Choroid plexus epithelial cell (primary cell): ENCODE results near the gene BRINP1.

Experiments used
- DNase-seq: peaks from one replicate; pipeline ENCODE4 v3.0.0-alpha.2; 2010; ENCODE audit warnings: low read depth
- H3K4me3 ChIP-seq: 2 replicates; pipeline ENCODE4 v1.5.1; 2011; ENCODE audit warnings: low read depth, mild to moderate bottlenecking, control low read depth, low read length, moderate library complexity
- TF ChIP-seq, protein P1 (sequence below): conservative IDR thresholded peaks from 2 replicates; pipeline ENCODE4 v1.5.1; 2011; ENCODE audit warnings: low read depth, mild to moderate bottlenecking, control low read depth, inconsistent platforms, low read length, moderate library complexity

BRINP1 gene, protein sequence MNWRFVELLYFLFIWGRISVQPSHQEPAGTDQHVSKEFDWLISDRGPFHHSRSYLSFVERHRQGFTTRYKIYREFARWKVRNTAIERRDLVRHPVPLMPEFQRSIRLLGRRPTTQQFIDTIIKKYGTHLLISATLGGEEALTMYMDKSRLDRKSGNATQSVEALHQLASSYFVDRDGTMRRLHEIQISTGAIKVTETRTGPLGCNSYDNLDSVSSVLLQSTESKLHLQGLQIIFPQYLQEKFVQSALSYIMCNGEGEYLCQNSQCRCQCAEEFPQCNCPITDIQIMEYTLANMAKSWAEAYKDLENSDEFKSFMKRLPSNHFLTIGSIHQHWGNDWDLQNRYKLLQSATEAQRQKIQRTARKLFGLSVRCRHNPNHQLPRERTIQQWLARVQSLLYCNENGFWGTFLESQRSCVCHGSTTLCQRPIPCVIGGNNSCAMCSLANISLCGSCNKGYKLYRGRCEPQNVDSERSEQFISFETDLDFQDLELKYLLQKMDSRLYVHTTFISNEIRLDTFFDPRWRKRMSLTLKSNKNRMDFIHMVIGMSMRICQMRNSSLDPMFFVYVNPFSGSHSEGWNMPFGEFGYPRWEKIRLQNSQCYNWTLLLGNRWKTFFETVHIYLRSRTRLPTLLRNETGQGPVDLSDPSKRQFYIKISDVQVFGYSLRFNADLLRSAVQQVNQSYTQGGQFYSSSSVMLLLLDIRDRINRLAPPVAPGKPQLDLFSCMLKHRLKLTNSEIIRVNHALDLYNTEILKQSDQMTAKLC

DNA sequence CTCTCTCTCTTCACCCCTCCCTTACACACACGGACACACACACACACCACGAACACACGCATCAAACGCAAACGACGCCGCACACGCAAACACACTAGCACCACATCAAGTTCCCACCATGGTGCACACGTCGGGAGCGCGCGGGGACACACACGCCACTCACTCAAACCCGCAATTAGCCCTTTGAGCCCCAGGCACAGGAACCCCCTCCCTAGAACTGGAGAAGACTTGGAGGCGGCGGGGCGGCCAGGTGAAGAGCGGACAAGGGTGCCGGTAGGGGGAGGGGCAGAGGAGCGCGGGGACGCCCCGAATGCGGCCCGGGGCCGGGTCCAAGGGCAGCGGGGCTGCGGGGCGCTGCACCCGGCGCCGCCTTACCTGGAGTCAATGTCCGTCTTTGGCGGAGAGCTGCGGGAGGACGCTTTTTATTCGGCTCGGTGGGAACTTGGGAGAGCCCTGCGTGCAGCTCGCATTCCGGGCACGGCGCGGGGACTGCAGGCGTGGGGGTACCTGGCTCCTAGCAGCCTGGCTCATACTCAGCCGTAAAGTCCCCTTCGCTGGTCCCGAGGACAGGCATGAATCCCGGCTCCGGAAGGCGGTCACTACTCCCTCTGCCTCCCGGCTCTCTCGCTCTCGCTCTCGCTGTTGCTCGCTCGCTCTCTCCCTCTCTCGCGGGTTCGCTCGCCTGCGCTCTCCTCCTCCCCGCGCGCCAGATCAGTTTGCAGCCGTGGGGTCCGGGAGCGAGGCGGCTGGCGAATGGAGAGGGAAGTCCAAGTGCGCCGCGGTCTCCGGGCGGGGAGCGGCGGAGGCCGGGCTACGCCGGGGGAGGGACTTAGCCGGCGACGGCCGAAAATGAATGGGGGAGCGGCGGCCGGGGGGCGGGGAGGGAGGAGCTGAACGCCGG is at the start of gene BRINP1:
BRINP1 (minus strand) TSS at position 755 of the 901 bp plus-strand sequence. CDS start 56,080 bp downstream, outside the sequence.
- TF ChIP-seq, protein P1, sequence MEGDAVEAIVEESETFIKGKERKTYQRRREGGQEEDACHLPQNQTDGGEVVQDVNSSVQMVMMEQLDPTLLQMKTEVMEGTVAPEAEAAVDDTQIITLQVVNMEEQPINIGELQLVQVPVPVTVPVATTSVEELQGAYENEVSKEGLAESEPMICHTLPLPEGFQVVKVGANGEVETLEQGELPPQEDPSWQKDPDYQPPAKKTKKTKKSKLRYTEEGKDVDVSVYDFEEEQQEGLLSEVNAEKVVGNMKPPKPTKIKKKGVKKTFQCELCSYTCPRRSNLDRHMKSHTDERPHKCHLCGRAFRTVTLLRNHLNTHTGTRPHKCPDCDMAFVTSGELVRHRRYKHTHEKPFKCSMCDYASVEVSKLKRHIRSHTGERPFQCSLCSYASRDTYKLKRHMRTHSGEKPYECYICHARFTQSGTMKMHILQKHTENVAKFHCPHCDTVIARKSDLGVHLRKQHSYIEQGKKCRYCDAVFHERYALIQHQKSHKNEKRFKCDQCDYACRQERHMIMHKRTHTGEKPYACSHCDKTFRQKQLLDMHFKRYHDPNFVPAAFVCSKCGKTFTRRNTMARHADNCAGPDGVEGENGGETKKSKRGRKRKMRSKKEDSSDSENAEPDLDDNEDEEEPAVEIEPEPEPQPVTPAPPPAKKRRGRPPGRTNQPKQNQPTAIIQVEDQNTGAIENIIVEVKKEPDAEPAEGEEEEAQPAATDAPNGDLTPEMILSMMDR, result no peak
- peak within 1 kb of the TSS; percentile 47 for H3K4me3 ChIP-seq
- DNase-seq, result peak; percentile 30

GRCh38 chr9:119418721-119419120 is 49.5 kb upstream of the BRINP1 start:
- no peak for DNase-seq

GRCh38 chr9:119416793-119417192 is 47.6 kb upstream of the BRINP1 start:
- no peak overlapping the region for H3K4me3 ChIP-seq
- no peak for DNase-seq
- TF ChIP-seq, protein P1, result no peak

More at GRCh38 chr9:119418721-119419120, 49.5 kb upstream of the BRINP1 start:
- no peak overlapping the region for H3K4me3 ChIP-seq
- TF ChIP-seq, protein P1, result no peak

DNA sequence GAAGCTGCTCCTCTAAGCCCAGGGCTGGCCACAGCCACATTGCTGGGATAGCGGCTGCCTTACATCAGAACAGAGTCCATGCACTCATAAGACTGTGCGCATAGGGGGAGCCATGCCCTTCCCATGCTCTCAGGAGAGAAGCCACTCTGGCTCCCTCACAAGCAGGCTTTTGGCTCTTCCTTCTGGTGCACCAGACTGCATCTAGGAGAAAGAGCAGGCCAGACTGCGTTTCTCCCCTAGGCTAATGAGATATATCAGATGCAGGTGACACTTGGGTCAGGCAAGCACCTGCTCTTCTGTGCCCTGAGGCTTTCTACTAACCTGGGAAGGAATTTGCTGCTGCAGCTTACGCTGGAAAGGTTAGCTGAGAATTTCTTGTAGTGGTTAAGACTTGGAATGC is 43.2 kb upstream of the BRINP1 start:
- DNase-seq, result no peak
- H3K4me3 ChIP-seq, result no peak overlapping the region
- TF ChIP-seq, protein P1, result no peak

GRCh38 chr9:119409552-119409951 is 40.3 kb upstream of the BRINP1 start:
- no peak for DNase-seq
- TF ChIP-seq, protein P1, result no peak
- H3K4me3 ChIP-seq, result no peak overlapping the region

GRCh38 chr9:119400606-119401005 is 31.4 kb upstream of the BRINP1 start:
- TF ChIP-seq, protein P1, result no peak
- H3K4me3 ChIP-seq, result no peak overlapping the region
- DNase-seq, result no peak
